GM21360 (cell line): Measurements from ENCODE around the gene AGBL4.
A peak's percentile ranks its signal among the peaks of the same experiment; 100 is the strongest.

Experiments used
- ATAC-seq: cut with Tn5 transposase; IDR thresholded peaks from one replicate; pipeline ENCODE4 v1.9.1; 2021; ENCODE audit warnings: mild to moderate bottlenecking, moderate library complexity; ENCODE audit not compliant: unreplicated experiment

AGBL4 gene

GRCh38 chr1:48953617-48954016, 1070.1 kb downstream of the AGBL4 start:
- ATAC-seq: no peak

GRCh38 chr1:48948562-48948961, 1075.2 kb downstream of the AGBL4 start:
- ATAC-seq: no peak

GRCh38 chr1:48947761-48948537, 1075.8 kb downstream of the AGBL4 start:
- ATAC-seq: no peak

- ATAC-seq: no peak
Observed at GRCh38 chr1:48946070-48946469, 1077.7 kb downstream of the AGBL4 start.

GRCh38 chr1:48944811-48945210, 1078.9 kb downstream of the AGBL4 start:
- ATAC-seq: no peak

- no peak for ATAC-seq
Observed at GRCh38 chr1:48943826-48944225, 1079.9 kb downstream of the AGBL4 start.

- ATAC-seq: no peak
Observed at GRCh38 chr1:48943393-48943792, 1080.4 kb downstream of the AGBL4 start.

GRCh38 chr1:48940962-48941732, 1082.6 kb downstream of the AGBL4 start:
- ATAC-seq: no peak

- no peak for ATAC-seq
Observed at GRCh38 chr1:48940354-48940753, 1083.4 kb downstream of the AGBL4 start.

- no peak for ATAC-seq
Observed at GRCh38 chr1:48939828-48940227, 1083.9 kb downstream of the AGBL4 start.

- ATAC-seq: no peak
Observed at GRCh38 chr1:48939042-48939441, 1084.7 kb downstream of the AGBL4 start.

- ATAC-seq: no peak
Observed at GRCh38 chr1:48937732-48938131, 1086.0 kb downstream of the AGBL4 start.

GRCh38 chr1:48936436-48936835, 1087.3 kb downstream of the AGBL4 start:
- ATAC-seq: no peak

GRCh38 chr1:48932366-48932765, 1091.4 kb downstream of the AGBL4 start:
- no peak for ATAC-seq

- ATAC-seq: no peak
Observed at GRCh38 chr1:48931506-48932192, 1092.1 kb downstream of the AGBL4 start.

- ATAC-seq: no peak
Observed at GRCh38 chr1:48930011-48930410, 1093.7 kb downstream of the AGBL4 start.

- ATAC-seq: no peak
Observed at GRCh38 chr1:48924099-48924498, 1099.7 kb downstream of the AGBL4 start.

- peak; percentile 55 for ATAC-seq
Observed at GRCh38 chr1:48923116-48923515, 1100.6 kb downstream of the AGBL4 start.

- ATAC-seq: no peak
Observed at GRCh38 chr1:48920851-48921250, 1102.9 kb downstream of the AGBL4 start.

GRCh38 chr1:48917901-48918603, 1105.7 kb downstream of the AGBL4 start:
- ATAC-seq: no peak

GRCh38 chr1:48917070-48917454, 1106.7 kb downstream of the AGBL4 start:
- no peak for ATAC-seq
